Osteoblast (primary cell): ENCODE data around the gene FNDC4. TPM values are rescaled to one million over a fixed set of nuclear protein-coding genes. Genes with fewer than 3 reads are reported as not detected.

Source experiments
- DNase-seq: peaks from one replicate; pipeline ENCODE4 v3.0.0; 2011; ENCODE audit warnings: low spot score, mixed read lengths; ENCODE audit not compliant: insufficient read length; ENCODE audit errors: missing footprints
- H2AFZ ChIP-seq: 2 replicates; pipeline ENCODE4 v1.6.0; 2011; ENCODE audit warnings: mild to moderate bottlenecking, low read length
- H3K27ac ChIP-seq: 2 replicates; pipeline ENCODE4 v1.5.1; 2011; ENCODE audit warnings: mild to moderate bottlenecking, low read depth, low read length, moderate library complexity
- H3K27me3 ChIP-seq: 2 replicates; pipeline ENCODE4 v1.6.0; 2012; ENCODE audit warnings: mild to moderate bottlenecking, control low read depth, inconsistent platforms, low read length, moderate library complexity; ENCODE audit not compliant: insufficient read depth
- H3K36me3 ChIP-seq: 2 replicates; pipeline ENCODE4 v1.5.1; 2011; ENCODE audit warnings: mild to moderate bottlenecking, low read length, control low read depth, moderate library complexity; ENCODE audit not compliant: insufficient read depth
- H3K4me1 ChIP-seq: 2 replicates; pipeline ENCODE4 v1.5.1; 2011; ENCODE audit warnings: mild to moderate bottlenecking, low read length, control low read depth, moderate library complexity; ENCODE audit not compliant: insufficient read depth
- H3K4me2 ChIP-seq: 2 replicates; pipeline ENCODE4 v1.6.0; 2011; ENCODE audit warnings: mild to moderate bottlenecking, low read length; ENCODE audit not compliant: insufficient read depth
- H3K4me3 ChIP-seq: fragments of 200-600 bp; sonication (generic); 3 replicates; pipeline ENCODE4 v1.5.1; 2012; ENCODE audit warnings: mild to moderate bottlenecking, low read length, inconsistent platforms; ENCODE audit not compliant: insufficient read depth
- H3K79me2 ChIP-seq: 2 replicates; pipeline ENCODE4 v1.6.0; 2012; ENCODE audit warnings: mild to moderate bottlenecking, low read length, control low read depth, inconsistent platforms; ENCODE audit not compliant: insufficient read depth
- H3K9me3 ChIP-seq: 2 replicates; pipeline ENCODE4 v1.5.1; 2011; ENCODE audit warnings: low read depth, low read length, control low read depth
- H4K20me1 ChIP-seq: 2 replicates; pipeline ENCODE4 v1.6.0; 2012; ENCODE audit warnings: mild to moderate bottlenecking, low read length, control low read depth; ENCODE audit not compliant: insufficient read depth
- CTCF ChIP-seq: IDR thresholded peaks from 2 replicates; pipeline ENCODE4 v1.5.1; 2011; ENCODE audit warnings: mild to moderate bottlenecking, low read depth, low read length, moderate library complexity; ENCODE audit errors: extremely low read depth
- total RNA-seq: library from RNA; depleted of rRNA; stranded (reverse); fragments of >200 nt; gene quantifications from 2 replicates; pipeline ENCODE4 v1.2.3, GENCODE V29; 2012

FNDC4 gene
- total RNA-seq, 1 donor, result 21.4 TPM

GRCh38 chr2:27498975-27499374 lies 4.0 kb upstream of the FNDC4 start:
- no peak for TF ChIP-seq CTCF
- no peaks in the 10 kb centered on the region for H3K9me3 ChIP-seq

GRCh38 chr2:27497288-27497627 lies 2.3 kb upstream of the FNDC4 start:
- no peaks in the 10 kb centered on the region for H3K27me3 ChIP-seq
- H4K20me1 ChIP-seq, result no peaks in the 10 kb centered on the region
- no peak for TF ChIP-seq CTCF
- DNase-seq, result no peak
- H3K79me2 ChIP-seq, result peaks cover 3% of the 10 kb centered on the region
- H3K4me2 ChIP-seq, result peak overlapping the region; percentile 3
- peak overlapping the region; percentile 5 for H2AFZ ChIP-seq
- H3K9me3 ChIP-seq, result no peaks in the 10 kb centered on the region
- H3K36me3 ChIP-seq, result peaks cover 2% of the 10 kb centered on the region
- no peak overlapping the region for H3K4me3 ChIP-seq
- H3K27ac ChIP-seq, result peak overlapping the region; percentile 37
- H3K4me1 ChIP-seq, result peaks cover 29% of the 10 kb centered on the region

More at GRCh38 chr2:27498975-27499374, 4.0 kb upstream of the FNDC4 start:
- peaks cover 24% of the 10 kb centered on the region for H3K4me1 ChIP-seq
- no peaks in the 10 kb centered on the region for H3K36me3 ChIP-seq
- H3K79me2 ChIP-seq, result peaks cover 3% of the 10 kb centered on the region
- no peak overlapping the region for H2AFZ ChIP-seq
- no peak overlapping the region for H3K27ac ChIP-seq
- no peak for DNase-seq
- no peak overlapping the region for H3K4me3 ChIP-seq
- H3K4me2 ChIP-seq, result no peak overlapping the region
- H4K20me1 ChIP-seq, result no peaks in the 10 kb centered on the region
- no peaks in the 10 kb centered on the region for H3K27me3 ChIP-seq

GRCh38 chr2:27496357-27497287 lies 1.6 kb upstream of the FNDC4 start, which contains the start of gene GCKR:
Gene GCKR, plus strand, starts transcription at chr2:27496839. Its CDS starts 66 bp downstream, at chr2:27496905.
- Histone ChIP-seq H3K27me3 (no peaks in the 10 kb centered on the region), H3K27ac (peak within 1 kb of the TSS; percentile 37), H3K9me3 (no peaks in the 10 kb centered on the region), H3K4me1 (peaks cover 24% of the 10 kb centered on the region), H4K20me1 (no peaks in the 10 kb centered on the region), H2AFZ (peak within 1 kb of the TSS; percentile 43), H3K4me2 (peak within 1 kb of the TSS; percentile 96), H3K79me2 (peaks cover 3% of the 10 kb centered on the region), H3K36me3 (peaks cover 8% of the 10 kb centered on the region), H3K4me3 (peak within 1 kb of the TSS; percentile 76)
- peak; percentile 91 for DNase-seq
- no peak for TF ChIP-seq CTCF

- Histone ChIP-seq H3K4me2 (peak overlapping the region; percentile 96), H3K4me3 (peak overlapping the region; percentile 76), H4K20me1 (no peaks in the 10 kb centered on the region), H3K9me3 (no peaks in the 10 kb centered on the region), H3K79me2 (peaks cover 3% of the 10 kb centered on the region), H3K4me1 (peaks cover 24% of the 10 kb centered on the region), H2AFZ (peak overlapping the region; percentile 43), H3K36me3 (peaks cover 8% of the 10 kb centered on the region), H3K27me3 (no peaks in the 10 kb centered on the region), H3K27ac (peak overlapping the region; percentile 37)
- DNase-seq, result no peak
- no peak for TF ChIP-seq CTCF
These were observed 898 bp upstream of the FNDC4 start for GRCh38 chr2:27495840-27496356.
